ENCODE results near the gene RND1. TPM values are rescaled to one million over a fixed set of nuclear protein-coding genes. Genes with fewer than 3 reads are reported as not detected.

The RND1 gene
- total and polyA plus RNA-seq, 2 of the 13 experiments (the other 11 are each of a cell fraction or from before 2014, with no cell fraction given) = 1.8 to 1.9 TPM

DNA sequence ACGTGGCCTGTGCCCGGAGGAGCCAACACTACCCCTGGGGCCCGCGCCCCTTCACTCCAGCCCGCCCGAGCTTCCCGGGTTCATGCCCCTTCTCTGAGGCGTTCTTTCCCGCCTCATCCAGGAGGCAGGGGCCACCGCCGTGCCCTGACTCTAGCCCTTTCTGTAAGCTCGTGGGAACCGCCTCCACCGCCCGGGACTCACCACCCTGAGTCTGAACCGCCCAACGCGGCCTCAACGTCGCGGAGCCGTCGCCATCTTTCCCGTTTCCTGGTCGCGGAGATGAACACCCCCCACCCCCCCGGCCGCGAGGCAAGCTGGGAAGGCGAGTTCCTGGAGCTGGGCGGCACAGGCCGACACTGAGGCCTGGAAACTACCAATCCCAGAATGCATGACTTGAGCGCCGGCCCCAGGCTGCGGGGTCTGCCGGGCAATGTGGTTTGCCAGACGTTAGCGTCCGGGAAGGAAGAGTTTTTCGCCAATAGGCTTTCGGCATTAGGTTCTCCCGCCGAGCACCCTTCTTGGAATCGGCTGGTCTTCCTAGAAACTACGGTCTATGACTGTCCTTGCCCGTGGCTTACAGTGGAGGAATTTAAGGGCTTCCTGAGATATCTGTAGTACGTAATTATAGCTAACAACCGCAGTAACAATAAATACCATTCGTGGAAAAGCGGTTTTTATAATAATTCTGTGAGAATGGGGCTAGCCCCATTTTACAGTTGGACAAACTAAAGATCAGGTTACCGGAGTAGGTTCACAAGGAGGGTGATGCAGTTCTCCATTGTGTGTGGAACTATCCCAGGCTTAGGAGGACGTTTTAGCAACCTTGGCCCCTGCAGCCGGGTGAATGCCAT lies 13.6 kb downstream of the RND1 start, which contains the start of gene DDX23 (continued):
- TF ChIP-seq ZNF780A (CRISPR knock-in tag; IDR thresholded peaks at IDR 0.05) (no peak), ISX (CRISPR knock-in tag; conservative IDR thresholded peaks at IDR 0.05) (no peak), STAT6 (CRISPR knock-in tag; IDR thresholded peaks at IDR 0.05; ENCODE audit: borderline replicate concordance) (no peak), ZFP36 (IDR thresholded peaks at IDR 0.05; ENCODE audit: borderline replicate concordance, low read depth, low read length, partially characterized antibody) (no peak), ZSCAN21 (CRISPR knock-in tag; IDR thresholded peaks at IDR 0.05; ENCODE audit: borderline replicate concordance) (peak; percentile 36; the same call in 1 of the 2 replicates), MTA3 (CRISPR knock-in tag; IDR thresholded peaks at IDR 0.05) (no peak), ZNF17 (CRISPR knock-in tag; IDR thresholded peaks at IDR 0.05) (no peak), KDM2A (CRISPR knock-in tag; IDR thresholded peaks at IDR 0.05; ENCODE audit: borderline replicate concordance, low read depth) (peak; percentile 76), ZNF276 (CRISPR knock-in tag; IDR thresholded peaks at IDR 0.05; ENCODE audit: low read depth) (no peak), CAMTA2 (CRISPR knock-in tag; IDR thresholded peaks at IDR 0.05; ENCODE audit: borderline replicate concordance) (no peak), ZNF331 (CRISPR knock-in tag; IDR thresholded peaks at IDR 0.05) (peak; percentile 35), ZNF691 (CRISPR knock-in tag; IDR thresholded peaks at IDR 0.05; ENCODE audit: borderline replicate concordance, low read depth) (no peak), ZBTB44 (CRISPR knock-in tag; IDR thresholded peaks at IDR 0.05) (no peak)
- TF ChIP-seq, protein P1, sequence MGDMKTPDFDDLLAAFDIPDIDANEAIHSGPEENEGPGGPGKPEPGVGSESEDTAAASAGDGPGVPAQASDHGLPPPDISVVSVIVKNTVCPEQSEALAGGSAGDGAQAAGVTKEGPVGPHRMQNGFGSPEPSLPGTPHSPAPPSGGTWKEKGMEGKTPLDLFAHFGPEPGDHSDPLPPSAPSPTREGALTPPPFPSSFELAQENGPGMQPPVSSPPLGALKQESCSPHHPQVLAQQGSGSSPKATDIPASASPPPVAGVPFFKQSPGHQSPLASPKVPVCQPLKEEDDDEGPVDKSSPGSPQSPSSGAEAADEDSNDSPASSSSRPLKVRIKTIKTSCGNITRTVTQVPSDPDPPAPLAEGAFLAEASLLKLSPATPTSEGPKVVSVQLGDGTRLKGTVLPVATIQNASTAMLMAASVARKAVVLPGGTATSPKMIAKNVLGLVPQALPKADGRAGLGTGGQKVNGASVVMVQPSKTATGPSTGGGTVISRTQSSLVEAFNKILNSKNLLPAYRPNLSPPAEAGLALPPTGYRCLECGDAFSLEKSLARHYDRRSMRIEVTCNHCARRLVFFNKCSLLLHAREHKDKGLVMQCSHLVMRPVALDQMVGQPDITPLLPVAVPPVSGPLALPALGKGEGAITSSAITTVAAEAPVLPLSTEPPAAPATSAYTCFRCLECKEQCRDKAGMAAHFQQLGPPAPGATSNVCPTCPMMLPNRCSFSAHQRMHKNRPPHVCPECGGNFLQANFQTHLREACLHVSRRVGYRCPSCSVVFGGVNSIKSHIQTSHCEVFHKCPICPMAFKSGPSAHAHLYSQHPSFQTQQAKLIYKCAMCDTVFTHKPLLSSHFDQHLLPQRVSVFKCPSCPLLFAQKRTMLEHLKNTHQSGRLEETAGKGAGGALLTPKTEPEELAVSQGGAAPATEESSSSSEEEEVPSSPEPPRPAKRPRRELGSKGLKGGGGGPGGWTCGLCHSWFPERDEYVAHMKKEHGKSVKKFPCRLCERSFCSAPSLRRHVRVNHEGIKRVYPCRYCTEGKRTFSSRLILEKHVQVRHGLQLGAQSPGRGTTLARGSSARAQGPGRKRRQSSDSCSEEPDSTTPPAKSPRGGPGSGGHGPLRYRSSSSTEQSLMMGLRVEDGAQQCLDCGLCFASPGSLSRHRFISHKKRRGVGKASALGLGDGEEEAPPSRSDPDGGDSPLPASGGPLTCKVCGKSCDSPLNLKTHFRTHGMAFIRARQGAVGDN (CRISPR knock-in tag; IDR thresholded peaks at IDR 0.05) = peak; percentile 81
- TF ChIP-seq, protein P2, sequence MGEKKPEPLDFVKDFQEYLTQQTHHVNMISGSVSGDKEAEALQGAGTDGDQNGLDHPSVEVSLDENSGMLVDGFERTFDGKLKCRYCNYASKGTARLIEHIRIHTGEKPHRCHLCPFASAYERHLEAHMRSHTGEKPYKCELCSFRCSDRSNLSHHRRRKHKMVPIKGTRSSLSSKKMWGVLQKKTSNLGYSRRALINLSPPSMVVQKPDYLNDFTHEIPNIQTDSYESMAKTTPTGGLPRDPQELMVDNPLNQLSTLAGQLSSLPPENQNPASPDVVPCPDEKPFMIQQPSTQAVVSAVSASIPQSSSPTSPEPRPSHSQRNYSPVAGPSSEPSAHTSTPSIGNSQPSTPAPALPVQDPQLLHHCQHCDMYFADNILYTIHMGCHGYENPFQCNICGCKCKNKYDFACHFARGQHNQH (CRISPR knock-in tag; IDR thresholded peaks at IDR 0.05) = peak; percentile 73; the same call in 1 of the 2 replicates

All from HepG2 (cell line).